Neural cell (in vitro differentiated cells): ENCODE data around the gene CAPN10. TPM values are rescaled to one million over a fixed set of nuclear protein-coding genes. Genes with fewer than 3 reads are reported as not detected.

Source experiments
- H2AFZ ChIP-seq: fragments of 200-600, 300-800 bp; sonication (generic), shearing (Covaris generic); 2 replicates; pipeline ENCODE4 v1.6.0; 2014; ENCODE audit warnings: low read depth, mild to moderate bottlenecking, antibody characterized with exemption, low read length, moderate library complexity
- H3F3A ChIP-seq: fragments of 200-600 bp; shearing (Covaris generic); 2 replicates; pipeline ENCODE4 v1.6.1; 2016; ENCODE audit warnings: mild to moderate bottlenecking, moderate library complexity, mixed read lengths, antibody characterized with exemption, low read length; ENCODE audit not compliant: insufficient read depth, poor library complexity, severe bottlenecking
- H3K27ac ChIP-seq: fragments of 200-600, 300-800 bp; sonication (generic), shearing (Covaris generic); 2 replicates; pipeline ENCODE4 v1.5.1; 2014; ENCODE audit warnings: mild to moderate bottlenecking, low read length, moderate library complexity
- H3K27me3 ChIP-seq: fragments of 300-800, 200-600 bp; sonication (generic), shearing (Covaris generic); 2 replicates; pipeline ENCODE4 v1.6.0; 2014; ENCODE audit warnings: mild to moderate bottlenecking, low read depth, low read length, moderate library complexity; ENCODE audit not compliant: insufficient read depth
- H3K36me3 ChIP-seq: fragments of 300-800, 200-600 bp; sonication (generic), shearing (Covaris generic); 2 replicates; pipeline ENCODE4 v1.5.1; 2014; ENCODE audit warnings: mild to moderate bottlenecking, antibody characterized with exemption, low read length, moderate library complexity; ENCODE audit not compliant: insufficient read depth
- H3K4me2 ChIP-seq: fragments of 300-800, 200-600 bp; sonication (generic), shearing (Covaris generic); 2 replicates; pipeline ENCODE4 v1.6.0; 2014; ENCODE audit warnings: mild to moderate bottlenecking, low read length
- H3K4me3 ChIP-seq: fragments of 300-800, 200-600 bp; sonication (generic), shearing (Covaris generic); 2 replicates; pipeline ENCODE4 v1.5.1; 2014; ENCODE audit warnings: mild to moderate bottlenecking, low read length, moderate library complexity
- H3K79me2 ChIP-seq: fragments of 200-600 bp; shearing (Covaris generic); replicated peaks from 2 replicates; pipeline ENCODE4 v1.6.0; 2014; ENCODE audit warnings: mild to moderate bottlenecking, low read length, moderate library complexity; ENCODE audit not compliant: insufficient read depth
- H3K9ac ChIP-seq: fragments of 300-800, 200-600 bp; sonication (generic), shearing (Covaris generic); 2 replicates; pipeline ENCODE4 v1.6.1; 2016; ENCODE audit warnings: mild to moderate bottlenecking, low read length, mixed read lengths
- H3K9me2 ChIP-seq: fragments of 200-600 bp; shearing (Covaris generic); 2 replicates; pipeline ENCODE4 v1.6.1; 2016; ENCODE audit warnings: mild to moderate bottlenecking, low read length, mixed read lengths; ENCODE audit not compliant: insufficient read depth
- H3K9me3 ChIP-seq: fragments of 200-600, 300-800 bp; sonication (generic), shearing (Covaris generic); 2 replicates; pipeline ENCODE4 v1.6.1; 2016; ENCODE audit warnings: mild to moderate bottlenecking, mixed run types, low read length, moderate library complexity, mixed read lengths
- H4K20me1 ChIP-seq: fragments of 200-600 bp; shearing (Covaris generic); 2 replicates; pipeline ENCODE4 v1.6.1; 2016; ENCODE audit warnings: mild to moderate bottlenecking, mixed run types; ENCODE audit not compliant: insufficient read depth
- EP300 ChIP-seq: fragments of 450-650 bp; conservative IDR thresholded peaks from 2 replicates; pipeline ENCODE4 v1.6.1; 2014; ENCODE audit warnings: antibody characterized with exemption, mild to moderate bottlenecking, moderate library complexity; ENCODE audit not compliant: poor library complexity, severe bottlenecking
- EZH2 ChIP-seq: fragments of 200-600, 300-800 bp; shearing (Covaris generic), sonication (generic); IDR thresholded peaks from 2 replicates; pipeline ENCODE4 v1.6.1; 2014; ENCODE audit warnings: antibody characterized with exemption, low read length, borderline replicate concordance, mild to moderate bottlenecking; ENCODE audit not compliant: insufficient read depth, poor library complexity, severe bottlenecking
- MXI1 ChIP-seq: fragments of 450-650 bp; conservative IDR thresholded peaks from 2 replicates; pipeline ENCODE4 v1.6.1; 2014; ENCODE audit warnings: antibody characterized with exemption, mild to moderate bottlenecking; ENCODE audit not compliant: poor library complexity, severe bottlenecking
- POLR2AphosphoS5 ChIP-seq: IDR thresholded peaks from 2 replicates; pipeline ENCODE4 v1.6.1; 2012
- RAD21 ChIP-seq: fragments of 450-650 bp; conservative IDR thresholded peaks from 2 replicates; pipeline ENCODE4 v1.6.1; 2014; ENCODE audit warnings: antibody characterized with exemption, mild to moderate bottlenecking, moderate library complexity
- SMC3 ChIP-seq: fragments of 450-650 bp; conservative IDR thresholded peaks from 2 replicates; pipeline ENCODE4 v1.6.1; 2014; ENCODE audit warnings: antibody characterized with exemption, mild to moderate bottlenecking, moderate library complexity; ENCODE audit not compliant: poor library complexity
- TAF1 ChIP-seq: IDR thresholded peaks from 2 replicates; pipeline ENCODE4 v1.6.1; 2012; ENCODE audit warnings: low read depth
- polyA plus RNA-seq: library from polyadenylated mRNA; depleted of rRNA; stranded (reverse); fragments of >200 nt; gene quantifications from 2 replicates; pipeline ENCODE4 v1.2.3, GENCODE V29; 2014
- TF ChIP-seq, protein P1 (sequence below): fragments of 450-650 bp; IDR thresholded peaks from 2 replicates; pipeline ENCODE4 v1.5.1; 2014; ENCODE audit warnings: antibody characterized with exemption, mild to moderate bottlenecking, moderate library complexity; ENCODE audit not compliant: poor library complexity, severe bottlenecking
- TF ChIP-seq, protein P2 (sequence below): IDR thresholded peaks from 2 replicates; pipeline ENCODE4 v1.6.1; 2012; ENCODE audit warnings: borderline replicate concordance

CAPN10 gene
- polyA plus RNA-seq, 1 donor from 2014 or later = 120 TPM

DNA sequence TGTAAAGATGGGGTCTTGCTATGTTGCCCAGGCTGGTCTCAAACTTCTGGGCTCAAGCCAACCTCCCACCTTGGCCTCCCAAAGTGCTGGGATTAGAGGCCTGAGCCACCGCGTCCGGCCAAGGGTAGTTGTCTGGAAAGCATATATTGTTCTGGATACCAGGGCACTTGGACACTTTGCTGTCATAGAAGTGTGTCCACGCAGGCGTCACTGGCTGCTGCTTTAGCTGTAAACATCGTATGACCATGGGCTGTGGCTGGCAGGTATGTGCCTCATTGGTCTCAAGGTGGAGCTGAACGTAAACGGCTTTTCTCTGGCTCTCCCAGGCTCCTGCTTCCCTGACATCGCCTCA lies 35.5 kb downstream of the CAPN10 start:
- H3K4me2 ChIP-seq = no peak overlapping the region

DNA sequence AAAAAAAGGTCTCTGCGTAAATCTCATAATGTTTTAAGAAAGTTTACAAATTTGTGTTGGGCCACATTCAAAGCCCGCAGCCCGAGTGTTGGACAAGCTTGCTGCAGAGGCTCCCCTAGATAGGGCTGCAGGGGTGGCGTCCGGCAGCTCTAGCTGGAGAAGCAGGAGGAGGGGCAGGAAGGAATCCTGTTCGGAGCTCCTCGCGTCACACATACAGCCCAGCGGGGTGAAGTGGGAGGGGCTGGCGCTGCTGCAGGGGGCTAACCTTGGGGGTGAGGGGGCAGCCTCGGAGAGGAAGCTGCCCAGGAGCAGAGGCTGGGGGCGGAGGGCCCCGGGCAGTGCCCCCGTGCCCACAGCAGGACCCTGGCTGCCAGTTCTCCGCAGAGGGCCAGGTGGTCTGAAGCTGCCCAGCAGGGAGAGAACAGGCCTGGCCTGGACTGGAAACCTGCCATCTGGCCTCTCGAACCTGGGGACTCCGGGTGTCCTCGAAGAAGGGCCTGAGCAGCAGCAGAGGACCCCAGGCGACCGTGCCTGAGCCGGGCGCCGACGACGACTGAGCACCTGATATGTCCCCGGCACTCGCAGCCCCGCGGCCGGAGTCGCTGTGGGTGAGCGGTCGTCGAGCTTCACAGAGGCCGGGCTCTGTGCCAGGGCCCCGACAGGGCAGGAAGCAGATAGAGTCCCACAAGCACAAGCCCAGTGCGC lies 36.1 kb downstream of the CAPN10 start:
- H3F3A ChIP-seq = no peaks in the 10 kb centered on the region
- no peak overlapping the region for H2AFZ ChIP-seq
- H3K9me3 ChIP-seq = no peaks in the 10 kb centered on the region
- no peak overlapping the region for H3K4me2 ChIP-seq
- no peaks in the 10 kb centered on the region for H3K36me3 ChIP-seq
- H3K4me3 ChIP-seq = no peak overlapping the region
- H3K27me3 ChIP-seq = no peaks in the 10 kb centered on the region
- H3K27ac ChIP-seq = no peak overlapping the region
- no peak overlapping the region for H3K9ac ChIP-seq
- TF ChIP-seq, protein P1, sequence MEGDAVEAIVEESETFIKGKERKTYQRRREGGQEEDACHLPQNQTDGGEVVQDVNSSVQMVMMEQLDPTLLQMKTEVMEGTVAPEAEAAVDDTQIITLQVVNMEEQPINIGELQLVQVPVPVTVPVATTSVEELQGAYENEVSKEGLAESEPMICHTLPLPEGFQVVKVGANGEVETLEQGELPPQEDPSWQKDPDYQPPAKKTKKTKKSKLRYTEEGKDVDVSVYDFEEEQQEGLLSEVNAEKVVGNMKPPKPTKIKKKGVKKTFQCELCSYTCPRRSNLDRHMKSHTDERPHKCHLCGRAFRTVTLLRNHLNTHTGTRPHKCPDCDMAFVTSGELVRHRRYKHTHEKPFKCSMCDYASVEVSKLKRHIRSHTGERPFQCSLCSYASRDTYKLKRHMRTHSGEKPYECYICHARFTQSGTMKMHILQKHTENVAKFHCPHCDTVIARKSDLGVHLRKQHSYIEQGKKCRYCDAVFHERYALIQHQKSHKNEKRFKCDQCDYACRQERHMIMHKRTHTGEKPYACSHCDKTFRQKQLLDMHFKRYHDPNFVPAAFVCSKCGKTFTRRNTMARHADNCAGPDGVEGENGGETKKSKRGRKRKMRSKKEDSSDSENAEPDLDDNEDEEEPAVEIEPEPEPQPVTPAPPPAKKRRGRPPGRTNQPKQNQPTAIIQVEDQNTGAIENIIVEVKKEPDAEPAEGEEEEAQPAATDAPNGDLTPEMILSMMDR = no peak
- TF ChIP-seq EZH2 = no peak
- no peak for TF ChIP-seq SMC3
- no peak for TF ChIP-seq MXI1
- no peak for TF ChIP-seq POLR2AphosphoS5
- no peak for TF ChIP-seq EP300
- no peak for TF ChIP-seq RAD21
- TF ChIP-seq, protein P2, sequence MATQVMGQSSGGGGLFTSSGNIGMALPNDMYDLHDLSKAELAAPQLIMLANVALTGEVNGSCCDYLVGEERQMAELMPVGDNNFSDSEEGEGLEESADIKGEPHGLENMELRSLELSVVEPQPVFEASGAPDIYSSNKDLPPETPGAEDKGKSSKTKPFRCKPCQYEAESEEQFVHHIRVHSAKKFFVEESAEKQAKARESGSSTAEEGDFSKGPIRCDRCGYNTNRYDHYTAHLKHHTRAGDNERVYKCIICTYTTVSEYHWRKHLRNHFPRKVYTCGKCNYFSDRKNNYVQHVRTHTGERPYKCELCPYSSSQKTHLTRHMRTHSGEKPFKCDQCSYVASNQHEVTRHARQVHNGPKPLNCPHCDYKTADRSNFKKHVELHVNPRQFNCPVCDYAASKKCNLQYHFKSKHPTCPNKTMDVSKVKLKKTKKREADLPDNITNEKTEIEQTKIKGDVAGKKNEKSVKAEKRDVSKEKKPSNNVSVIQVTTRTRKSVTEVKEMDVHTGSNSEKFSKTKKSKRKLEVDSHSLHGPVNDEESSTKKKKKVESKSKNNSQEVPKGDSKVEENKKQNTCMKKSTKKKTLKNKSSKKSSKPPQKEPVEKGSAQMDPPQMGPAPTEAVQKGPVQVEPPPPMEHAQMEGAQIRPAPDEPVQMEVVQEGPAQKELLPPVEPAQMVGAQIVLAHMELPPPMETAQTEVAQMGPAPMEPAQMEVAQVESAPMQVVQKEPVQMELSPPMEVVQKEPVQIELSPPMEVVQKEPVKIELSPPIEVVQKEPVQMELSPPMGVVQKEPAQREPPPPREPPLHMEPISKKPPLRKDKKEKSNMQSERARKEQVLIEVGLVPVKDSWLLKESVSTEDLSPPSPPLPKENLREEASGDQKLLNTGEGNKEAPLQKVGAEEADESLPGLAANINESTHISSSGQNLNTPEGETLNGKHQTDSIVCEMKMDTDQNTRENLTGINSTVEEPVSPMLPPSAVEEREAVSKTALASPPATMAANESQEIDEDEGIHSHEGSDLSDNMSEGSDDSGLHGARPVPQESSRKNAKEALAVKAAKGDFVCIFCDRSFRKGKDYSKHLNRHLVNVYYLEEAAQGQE = no peak
- TF ChIP-seq TAF1 = no peak
- no peaks in the 10 kb centered on the region for H4K20me1 ChIP-seq
- H3K79me2 ChIP-seq = no peaks in the 10 kb centered on the region
- H3K9me2 ChIP-seq = no peaks in the 10 kb centered on the region

More for the DNA sequence above, 35.5 kb downstream of the CAPN10 start:
- Histone ChIP-seq H3K9me2 (no peaks in the 10 kb centered on the region), H3K9ac (no peak overlapping the region), H3K36me3 (no peaks in the 10 kb centered on the region), H3K27ac (no peak overlapping the region), H3K79me2 (no peaks in the 10 kb centered on the region), H3F3A (no peaks in the 10 kb centered on the region), H2AFZ (no peak overlapping the region), H3K4me3 (no peak overlapping the region), H3K27me3 (no peaks in the 10 kb centered on the region), H4K20me1 (no peaks in the 10 kb centered on the region), H3K9me3 (no peaks in the 10 kb centered on the region)
- TF ChIP-seq, protein P1 = no peak
- no peak for TF ChIP-seq RAD21
- no peak for TF ChIP-seq MXI1
- TF ChIP-seq EP300 = no peak
- TF ChIP-seq EZH2 = no peak
